CD4-positive, CD25-positive, alpha-beta regulatory T cell (primary cell): ENCODE results near the gene EMC9. TPM values are rescaled to one million over a fixed set of nuclear protein-coding genes. Genes with fewer than 3 reads are reported as not detected.

ENCODE experiments used
- ATAC-seq, 2 donors: fragments of 150-1000 bp; cut with Tn5 transposase; one replicate each; pipeline ENCODE4 v1.10.0; 2021; ENCODE audit warnings: low read depth in 2 of 2, moderate number of reproducible peaks in 2 of 2, moderate library complexity in 1 of 2
- DNase-seq, 3 donors: peaks; one replicate each; pipeline versions ENCODE4 v3.0.0 to v3.0.0-alpha.2; 2012 to 2022; ENCODE audit warnings: mixed read lengths in 1 of 3
- H3K27ac ChIP-seq: one replicate; pipeline ENCODE4 v1.7.0; 2013; ENCODE audit warnings: mild to moderate bottlenecking, low read length; ENCODE audit not compliant: insufficient read depth, poor library complexity, severe bottlenecking
- H3K27me3 ChIP-seq: one replicate; pipeline ENCODE4 v1.7.0; 2013; ENCODE audit warnings: low read length; ENCODE audit not compliant: control insufficient read depth, insufficient read depth
- H3K36me3 ChIP-seq: one replicate; pipeline ENCODE4 v1.7.0; 2013; ENCODE audit warnings: mild to moderate bottlenecking, low read length, moderate library complexity; ENCODE audit not compliant: control insufficient read depth, insufficient read depth
- H3K4me1 ChIP-seq: 2 replicates; pipeline ENCODE4 v1.7.0; 2013; ENCODE audit warnings: mild to moderate bottlenecking, low read length; ENCODE audit not compliant: insufficient read depth, control insufficient read depth, poor library complexity, severe bottlenecking
- H3K4me3 ChIP-seq: one replicate; pipeline ENCODE4 v1.7.0; 2013; ENCODE audit warnings: low read depth, mild to moderate bottlenecking, low read length, moderate library complexity
- H3K9me3 ChIP-seq, 2 experiments: 1 replicate in 1 of 2; 2 replicates in 1 of 2; pipeline ENCODE4 v1.7.0; 2013; ENCODE audit warnings: low read length in 2 of 2, mild to moderate bottlenecking in 1 of 2, moderate library complexity in 1 of 2; ENCODE audit not compliant: control insufficient read depth in 2 of 2
- H3K27ac Mint-ChIP-seq, 3 donors: one replicate each; pipeline ENCODE4 v1.8.0; 2020 to 2022; ENCODE audit warnings: mild to moderate bottlenecking in 3 of 3, mixed read lengths in 3 of 3, moderate library complexity in 2 of 3
- H3K27me3 Mint-ChIP-seq: one replicate; pipeline ENCODE4 v1.8.0; 2022; ENCODE audit warnings: mild to moderate bottlenecking, mixed read lengths
- H3K36me3 Mint-ChIP-seq: one replicate; pipeline ENCODE4 v1.8.0; 2020; ENCODE audit warnings: mixed read lengths
- H3K4me1 Mint-ChIP-seq, 4 donors: one replicate each; pipeline ENCODE4 v1.8.0; 2020 to 2022; ENCODE audit warnings: mixed read lengths in 4 of 4, mild to moderate bottlenecking in 1 of 4
- H3K4me3 Mint-ChIP-seq, 4 donors: one replicate each; pipeline ENCODE4 v1.8.0; 2020 to 2022; ENCODE audit warnings: mild to moderate bottlenecking in 4 of 4, mixed read lengths in 4 of 4, moderate library complexity in 3 of 4
- H3K9me3 Mint-ChIP-seq, 7 donors: one replicate each; pipeline ENCODE4 v1.8.0; 2020 to 2022; ENCODE audit warnings: mixed read lengths in 7 of 7, mild to moderate bottlenecking in 3 of 7, moderate library complexity in 2 of 7
- polyA plus RNA-seq, 4 donors: library from polyadenylated mRNA; unstranded; fragments of 300-500 nt; fragmentation: Illumina TruSeq; gene quantifications; one replicate each; pipeline ENCODE4 v1.2.3, GENCODE V29; 2021
- total RNA-seq: library from RNA; stranded (reverse); gene quantifications from one replicate; pipeline ENCODE4 v1.2.3, GENCODE V29; 2022

EMC9 gene
- total and polyA plus RNA-seq, 5 donors from 2014 or later: 10.7 to 22.5 (median 11.7) TPM

DNA sequence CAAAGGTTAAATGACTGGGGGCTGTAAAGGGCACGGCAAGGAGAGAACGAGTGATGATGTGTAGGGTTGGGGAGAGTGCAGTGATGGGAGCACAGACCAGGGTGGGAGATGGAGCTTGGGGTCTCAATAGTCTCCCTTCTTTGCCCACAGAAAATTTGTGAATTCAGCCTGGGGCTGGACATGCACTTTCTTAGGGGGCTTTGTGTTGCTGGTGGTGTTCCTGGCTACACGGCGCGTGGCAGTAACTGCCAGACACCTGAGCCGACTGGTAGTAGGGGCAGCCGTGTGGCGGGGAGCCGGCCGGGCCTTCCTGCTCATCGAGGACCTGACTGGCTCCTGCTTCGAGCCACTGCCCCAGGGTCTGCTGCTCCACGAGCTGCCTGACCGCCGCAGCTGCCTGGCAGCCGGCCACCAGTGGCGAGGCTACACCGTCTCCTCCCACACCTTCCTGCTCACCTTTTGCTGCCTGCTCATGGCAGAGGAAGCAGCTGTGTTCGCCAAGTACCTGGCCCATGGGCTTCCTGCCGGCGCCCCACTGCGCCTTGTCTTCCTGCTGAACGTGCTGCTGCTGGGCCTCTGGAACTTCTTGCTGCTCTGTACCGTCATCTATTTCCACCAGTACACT lies 9.2 kb downstream of the EMC9 start:
- peaks cover 10 to 44% (median 33%) of the 10 kb centered on the region in 4 donors for H3K4me1 Mint-ChIP-seq
- peaks cover 0 to 1% (median 0%) of the 10 kb centered on the region in 7 donors for H3K9me3 Mint-ChIP-seq
- peak overlapping the region; percentile 41 for H3K27ac ChIP-seq
- H3K4me1 ChIP-seq: peaks cover 33% of the 10 kb centered on the region
- peaks cover 4% of the 10 kb centered on the region for H3K27me3 Mint-ChIP-seq
- H3K4me3 Mint-ChIP-seq: peak overlapping the region; percentile 40 to 81 (median 70)
- H3K4me3 ChIP-seq: no peak overlapping the region
- ATAC-seq (no peak), DNase-seq (peak in 2 of 3 donors; percentile 43 to 57)
- H3K27ac Mint-ChIP-seq: peak overlapping the region; percentile 93 to 95 (median 93)
- H3K9me3 ChIP-seq: no peaks in the 10 kb centered on the region
- no peaks in the 10 kb centered on the region for H3K36me3 ChIP-seq
- H3K36me3 Mint-ChIP-seq: peaks cover 8% of the 10 kb centered on the region
- no peaks in the 10 kb centered on the region for H3K27me3 ChIP-seq

DNA sequence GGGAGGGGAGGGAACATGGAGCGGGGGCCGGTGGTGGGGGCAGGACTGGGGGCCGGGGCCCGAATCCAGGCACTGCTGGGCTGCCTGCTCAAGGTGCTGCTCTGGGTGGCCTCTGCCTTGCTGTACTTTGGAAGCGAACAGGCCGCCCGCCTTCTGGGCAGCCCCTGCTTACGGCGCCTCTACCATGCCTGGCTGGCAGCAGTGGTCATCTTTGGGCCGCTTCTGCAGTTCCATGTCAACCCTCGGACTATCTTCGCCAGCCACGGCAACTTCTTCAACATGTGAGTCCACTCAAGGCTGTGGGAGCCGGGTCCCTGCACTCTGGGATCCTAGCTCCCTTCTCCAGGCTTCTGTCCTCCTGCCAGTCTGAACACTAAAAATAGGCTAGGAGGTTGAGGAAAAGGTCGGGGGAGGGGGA lies 9.8 kb downstream of the EMC9 start:
- Mint-ChIP-seq H3K4me3 (peak overlapping the region in 2 of 4 donors; percentile 10 to 29), H3K27ac (peak overlapping the region; percentile 91 to 95 (median 93)), H3K4me1 (peaks cover 10 to 38% (median 27%) of the 10 kb centered on the region in 4 donors), H3K36me3 (peaks cover 4% of the 10 kb centered on the region), H3K9me3 (peaks cover 0 to 1% (median 0%) of the 10 kb centered on the region in 7 donors), H3K27me3 (peaks cover 4% of the 10 kb centered on the region)
- H3K4me3 ChIP-seq: no peak overlapping the region
- no peaks in the 10 kb centered on the region for H3K27me3 ChIP-seq
- H3K36me3 ChIP-seq: no peaks in the 10 kb centered on the region
- H3K27ac ChIP-seq: peak overlapping the region; percentile 41
- ATAC-seq (no peak), DNase-seq (no peak)
- peaks cover 27% of the 10 kb centered on the region for H3K4me1 ChIP-seq
- H3K9me3 ChIP-seq: no peaks in the 10 kb centered on the region

DNA sequence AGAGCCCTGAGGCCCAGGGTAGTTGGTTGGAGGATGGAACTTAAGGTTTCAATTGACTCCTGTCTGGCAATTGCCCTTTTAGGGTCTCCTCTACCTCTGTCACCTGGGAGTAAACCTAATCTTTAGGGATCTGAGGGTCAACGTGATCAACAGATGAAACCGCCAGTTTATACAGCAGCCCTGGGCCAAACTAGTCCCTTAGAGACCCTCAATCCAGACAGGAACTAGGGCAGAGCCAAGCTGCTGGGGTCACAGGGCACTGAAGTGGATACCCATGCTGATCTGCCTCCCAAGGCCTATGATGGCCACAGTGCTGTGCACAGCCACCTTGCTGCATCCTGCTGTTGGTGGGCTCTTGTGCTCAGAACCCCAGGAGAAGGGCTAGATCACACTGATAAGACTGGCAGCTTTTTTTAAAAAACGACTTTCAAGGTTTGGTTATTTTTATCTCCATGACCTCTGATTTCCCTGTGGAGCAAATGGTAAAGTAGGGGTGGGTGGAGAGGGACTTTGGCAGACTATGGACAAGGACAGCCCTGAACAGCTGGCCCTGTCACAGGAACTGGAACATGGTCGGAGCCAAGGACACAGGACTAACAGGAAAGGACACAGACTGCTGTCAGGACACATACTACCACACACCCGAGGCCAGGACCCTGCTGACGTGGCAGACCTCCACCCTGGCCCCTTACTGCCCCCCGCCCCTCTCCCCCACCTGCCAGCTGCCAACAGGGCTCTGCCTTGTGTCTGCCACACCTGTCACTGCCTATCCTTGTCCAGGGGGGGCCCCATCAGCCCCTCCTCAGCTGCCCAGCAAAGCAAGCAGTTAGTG lies 10.5 kb downstream of the EMC9 start:
- ATAC-seq: no peak
- no peaks in the 10 kb centered on the region for H3K27me3 ChIP-seq
- H3K27me3 Mint-ChIP-seq: peaks cover 4% of the 10 kb centered on the region
- H3K36me3 Mint-ChIP-seq: peaks cover 4% of the 10 kb centered on the region
- H3K4me3 ChIP-seq: no peak overlapping the region
- peaks cover 10 to 36% (median 26%) of the 10 kb centered on the region in 4 donors for H3K4me1 Mint-ChIP-seq
- H3K9me3 ChIP-seq: no peaks in the 10 kb centered on the region
- H3K27ac Mint-ChIP-seq: peak overlapping the region in 2 of 3 donors; percentile 9 to 62
- H3K36me3 ChIP-seq: no peaks in the 10 kb centered on the region
- peak overlapping the region in 2 of 4 donors; percentile 19 to 61 for H3K4me3 Mint-ChIP-seq
- no peak overlapping the region for H3K27ac ChIP-seq
- H3K4me1 ChIP-seq: peaks cover 24% of the 10 kb centered on the region
- peaks cover 0 to 1% (median 0%) of the 10 kb centered on the region in 7 donors for H3K9me3 Mint-ChIP-seq
- no peak for DNase-seq

DNA sequence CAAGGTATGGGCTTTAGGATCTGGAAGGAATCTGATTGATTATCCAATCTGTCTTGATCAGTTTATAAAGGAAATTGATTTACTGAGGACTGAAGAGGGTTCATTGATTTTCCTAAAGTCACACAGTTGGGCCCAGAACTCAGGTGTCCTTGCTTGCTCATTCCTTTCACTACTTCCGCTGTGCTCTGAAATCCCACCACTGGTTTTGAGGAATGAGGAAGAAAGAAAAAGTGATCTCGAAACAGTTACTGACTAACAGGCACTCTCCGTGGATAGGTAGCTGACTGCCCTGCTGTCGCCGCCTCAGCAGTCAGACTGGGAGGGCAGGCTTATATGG lies 11.0 kb downstream of the EMC9 start, which contains the start of gene FITM1:
Gene FITM1 (plus strand): TSS at position 280 of the 337 bp plus-strand sequence. CDS start 905 bp downstream, outside the sequence.
- Histone ChIP-seq H3K4me3 (no peak within 1 kb of the TSS), H3K9me3 (no peaks in the 10 kb centered on the region), H3K27ac (no peak within 1 kb of the TSS), H3K4me1 (peaks cover 20% of the 10 kb centered on the region), H3K36me3 (no peaks in the 10 kb centered on the region), H3K27me3 (no peaks in the 10 kb centered on the region)
- peak within 1 kb of the TSS in 2 of 3 donors; percentile 9 to 62 for H3K27ac Mint-ChIP-seq
- peaks cover 0 to 1% (median 0%) of the 10 kb centered on the region in 7 donors for H3K9me3 Mint-ChIP-seq
- peaks cover 9 to 33% (median 22%) of the 10 kb centered on the region in 4 donors for H3K4me1 Mint-ChIP-seq
- H3K27me3 Mint-ChIP-seq: peaks cover 4% of the 10 kb centered on the region
- peaks cover 4% of the 10 kb centered on the region for H3K36me3 Mint-ChIP-seq
- DNase-seq (no peak), ATAC-seq (no peak)
- H3K4me3 Mint-ChIP-seq: peak within 1 kb of the TSS in 3 of 4 donors; percentile 19 to 61 (median 58)

DNA sequence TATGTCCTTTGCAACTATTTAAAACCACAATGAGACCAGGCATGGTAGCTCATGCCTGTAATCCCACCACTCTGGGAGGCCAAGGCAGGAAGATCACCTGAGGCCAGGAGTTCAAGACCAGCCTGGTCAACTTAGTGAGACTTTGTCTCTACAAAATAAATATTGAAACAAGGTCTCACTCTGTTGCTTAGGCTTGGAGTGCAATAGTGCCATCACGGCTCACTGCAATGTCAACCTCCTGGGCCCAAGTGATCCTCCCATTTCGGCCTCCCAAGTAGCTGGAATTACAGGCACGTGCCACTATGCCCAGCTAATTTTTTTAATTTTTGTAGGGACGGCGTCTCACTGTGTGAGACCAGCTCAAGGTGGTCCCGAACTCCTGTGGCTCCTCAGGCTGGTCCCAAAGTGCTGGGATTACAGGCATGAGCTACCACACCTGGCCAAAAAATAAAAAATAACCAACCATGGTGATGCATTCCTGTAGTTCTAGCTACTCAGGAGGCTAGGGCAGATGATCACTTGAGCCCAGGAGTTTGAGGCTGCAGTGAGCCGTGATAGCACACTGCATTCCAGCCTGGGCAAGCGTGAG lies 11.9 kb downstream of the EMC9 start:
- no peaks in the 10 kb centered on the region for H3K27me3 ChIP-seq
- no peaks in the 10 kb centered on the region for H3K36me3 ChIP-seq
- H3K36me3 Mint-ChIP-seq: peaks cover 8% of the 10 kb centered on the region
- peaks cover 15% of the 10 kb centered on the region for H3K4me1 ChIP-seq
- ATAC-seq (no peak), DNase-seq (no peak)
- no peak overlapping the region for H3K4me3 ChIP-seq
- no peak overlapping the region for H3K27ac ChIP-seq
- peaks cover 5 to 29% (median 18%) of the 10 kb centered on the region in 4 donors for H3K4me1 Mint-ChIP-seq
- H3K27ac Mint-ChIP-seq: no peak overlapping the region
- H3K9me3 ChIP-seq: no peaks in the 10 kb centered on the region
- no peak overlapping the region for H3K4me3 Mint-ChIP-seq
- peaks cover 4% of the 10 kb centered on the region for H3K27me3 Mint-ChIP-seq
- no peaks in the 10 kb centered on the region for H3K9me3 Mint-ChIP-seq

DNA sequence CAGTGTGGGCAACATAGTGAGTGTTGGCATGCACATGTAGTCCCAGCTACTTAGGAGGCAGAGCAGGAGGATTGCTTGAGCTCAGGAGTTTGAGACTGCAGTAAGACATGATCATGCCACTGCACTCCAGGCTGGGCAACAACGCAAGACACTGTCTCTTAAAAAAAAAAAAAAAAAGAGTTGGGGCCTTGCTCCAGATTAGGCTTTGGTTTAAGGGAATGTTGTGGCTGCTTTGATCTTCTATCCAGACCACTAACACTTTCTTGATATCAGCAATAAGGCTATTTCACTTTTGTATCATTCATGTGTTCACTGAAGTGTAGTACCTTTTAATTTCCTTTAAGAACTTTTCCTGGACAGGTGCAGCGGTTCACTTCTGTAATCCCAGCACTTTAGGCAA lies 13.7 kb downstream of the EMC9 start:
- ATAC-seq (no peak), DNase-seq (no peak)
- peaks cover 11% of the 10 kb centered on the region for H3K4me1 ChIP-seq
- no peaks in the 10 kb centered on the region for H3K9me3 Mint-ChIP-seq
- H3K4me3 Mint-ChIP-seq: no peak overlapping the region
- no peaks in the 10 kb centered on the region for H3K27me3 ChIP-seq
- no peaks in the 10 kb centered on the region for H3K27me3 Mint-ChIP-seq
- H3K9me3 ChIP-seq: no peaks in the 10 kb centered on the region
- peaks cover 0 to 23% (median 12%) of the 10 kb centered on the region in 4 donors for H3K4me1 Mint-ChIP-seq
- H3K4me3 ChIP-seq: no peak overlapping the region
- no peak overlapping the region for H3K27ac ChIP-seq
- peaks cover 15% of the 10 kb centered on the region for H3K36me3 ChIP-seq
- H3K27ac Mint-ChIP-seq: no peak overlapping the region
- peaks cover 21% of the 10 kb centered on the region for H3K36me3 Mint-ChIP-seq

DNA sequence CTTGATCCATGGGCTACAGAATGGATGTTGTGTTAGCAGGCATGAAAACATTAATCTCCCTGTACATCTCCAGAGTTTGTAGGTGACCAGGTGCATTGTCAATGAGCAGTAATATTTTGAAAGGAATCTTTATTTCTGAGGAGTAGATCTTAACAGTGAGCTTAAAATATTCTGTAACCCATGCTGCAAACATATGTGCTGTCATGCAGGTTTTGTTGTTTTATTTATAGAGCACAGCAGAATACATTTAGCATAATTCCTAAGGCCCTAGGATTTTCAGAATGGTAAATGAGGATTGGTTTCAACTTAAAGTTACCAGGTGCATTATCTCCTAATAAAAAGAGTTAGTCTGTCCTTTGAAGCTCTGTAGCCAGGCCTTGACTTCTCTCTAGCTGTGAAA lies 14.5 kb downstream of the EMC9 start:
- H3K9me3 Mint-ChIP-seq: no peaks in the 10 kb centered on the region
- no peak overlapping the region for H3K4me3 Mint-ChIP-seq
- Histone ChIP-seq H3K27ac (no peak overlapping the region), H3K4me1 (peaks cover 4% of the 10 kb centered on the region), H3K27me3 (no peaks in the 10 kb centered on the region), H3K4me3 (no peak overlapping the region), H3K36me3 (peaks cover 19% of the 10 kb centered on the region), H3K9me3 (no peaks in the 10 kb centered on the region)
- ATAC-seq (no peak), DNase-seq (no peak)
- peaks cover 24% of the 10 kb centered on the region for H3K36me3 Mint-ChIP-seq
- H3K27ac Mint-ChIP-seq: peak overlapping the region in 1 of 3 donors; percentile 20
- peaks cover 0 to 16% (median 8%) of the 10 kb centered on the region in 4 donors for H3K4me1 Mint-ChIP-seq
- no peaks in the 10 kb centered on the region for H3K27me3 Mint-ChIP-seq
